GM19239 (cell line): Measurements from ENCODE around the gene NKAPL.
A peak's percentile ranks its signal among the peaks of the same experiment; 100 is the strongest.
"Not testable (repeated sequence)": the region's sequence is repeated elsewhere in the genome, so short reads cannot be mapped to it uniquely, and the experiment has no call there.

Experiments
- DNase-seq: peaks from one replicate; pipeline ENCODE4 v3.0.0; 2011; ENCODE audit warnings: low spot score; ENCODE audit not compliant: insufficient read length
- FAIRE-seq: peaks from 2 replicates; lab custom pipeline; 2011; peaks lifted over from hg19 to GRCh38; lab: Jason Lieb, UNC

NKAPL gene

GRCh38 chr6:28291573-28291972, 32.5 kb downstream of the NKAPL start:
- no peak for FAIRE-seq
- DNase-seq, result no peak

- DNase-seq, result no peak
- FAIRE-seq, result no peak
These were observed 36.2 kb downstream of the NKAPL start for GRCh38 chr6:28295326-28295725.

- no peak for FAIRE-seq
- DNase-seq, result no peak
These were observed 37.5 kb downstream of the NKAPL start for GRCh38 chr6:28296520-28297060.

GRCh38 chr6:28303570-28303969, 44.5 kb downstream of the NKAPL start:
- FAIRE-seq (no peak), DNase-seq (peak; percentile 32)

- not testable (repeated sequence) for DNase-seq, FAIRE-seq
These were observed 47.3 kb downstream of the NKAPL start for GRCh38 chr6:28306363-28306762.
